Pons (tissue), 1 donor: Measurements from ENCODE around the gene TRABD.

Experiments used
- DNase-seq: peaks from one replicate; pipeline ENCODE4 v3.0.0-alpha.2; 2016; ENCODE audit warnings: low spot score

The TRABD gene

DNA sequence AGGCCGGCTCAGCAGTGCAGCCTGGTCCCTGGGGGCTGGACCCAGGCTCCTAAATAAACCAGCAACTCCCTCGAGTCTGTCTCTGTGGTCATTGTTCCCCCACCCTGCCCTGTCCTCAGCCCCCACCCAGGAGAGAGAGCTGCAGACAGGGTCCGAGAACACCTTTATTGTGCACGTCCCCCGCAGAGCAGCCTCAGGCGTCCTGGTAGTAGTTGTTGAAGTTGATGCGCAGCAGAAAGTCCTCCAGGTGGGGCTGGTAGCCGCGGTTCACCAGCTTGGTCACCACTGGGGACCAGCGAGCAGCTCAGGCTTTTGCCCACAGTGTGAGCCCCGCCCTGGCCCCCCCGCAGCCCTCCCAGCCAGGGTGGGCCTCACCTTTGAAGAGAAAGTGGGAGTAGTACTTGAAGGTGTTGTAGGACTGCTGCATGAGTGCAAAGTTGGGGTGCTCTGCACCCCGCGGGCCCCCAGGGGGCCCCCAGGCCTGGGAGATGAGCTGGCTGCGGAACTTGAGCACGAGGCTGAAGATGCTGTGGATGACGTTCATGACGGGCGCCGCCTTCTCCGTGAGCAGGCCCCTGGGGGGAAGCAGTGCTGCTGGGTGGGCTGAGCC lies 31.9 kb downstream of the TRABD start:
- no peak for DNase-seq

GRCh38 chr22:50218153-50218995 lies 32.7 kb downstream of the TRABD start:
- no peak for DNase-seq

DNA sequence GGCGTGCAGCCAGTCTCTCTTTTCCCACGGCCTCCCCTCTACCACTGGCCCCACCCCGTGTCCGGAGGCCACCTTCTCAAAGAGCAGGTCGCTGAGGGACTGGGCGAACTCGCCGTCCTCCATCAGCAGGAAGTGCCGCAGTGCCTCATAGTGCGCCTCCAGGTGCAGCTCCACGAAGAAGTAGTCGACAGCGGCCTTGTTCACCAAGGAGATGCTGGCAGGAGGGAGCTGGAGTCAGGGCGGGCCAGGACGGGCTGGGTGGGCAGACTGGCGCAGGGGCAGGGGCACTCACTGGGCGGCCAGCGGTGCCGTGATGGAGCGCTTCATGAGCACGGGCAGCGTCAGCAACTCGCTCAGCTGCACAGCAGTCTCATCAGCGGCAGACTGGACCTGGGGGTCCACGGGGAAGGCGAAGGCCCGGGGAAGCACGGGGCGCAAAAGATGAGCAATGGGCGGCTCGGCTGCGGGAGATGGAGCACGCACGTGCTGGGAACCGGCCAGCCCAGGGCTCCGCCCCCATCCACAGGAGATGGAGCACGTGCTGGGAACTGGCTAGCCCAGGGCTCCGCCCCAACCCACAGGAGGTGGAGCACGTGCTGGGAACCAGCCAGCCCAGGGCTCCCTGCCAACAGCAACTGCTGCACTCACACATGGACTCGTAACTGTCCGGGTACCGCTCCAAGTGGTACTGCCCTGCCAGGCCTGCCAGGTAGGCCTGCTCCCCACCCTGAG lies 33.4 kb downstream of the TRABD start:
- DNase-seq: no peak

GRCh38 chr22:50219800-50220602 lies 34.3 kb downstream of the TRABD start:
- DNase-seq: no peak

- DNase-seq: no peak
These were observed 35.1 kb downstream of the TRABD start for GRCh38 chr22:50220603-50221409.

- no peak for DNase-seq
These were observed 35.9 kb downstream of the TRABD start for GRCh38 chr22:50221410-50222300.

GRCh38 chr22:50222508-50222907 lies 36.8 kb downstream of the TRABD start:
- no peak for DNase-seq

DNA sequence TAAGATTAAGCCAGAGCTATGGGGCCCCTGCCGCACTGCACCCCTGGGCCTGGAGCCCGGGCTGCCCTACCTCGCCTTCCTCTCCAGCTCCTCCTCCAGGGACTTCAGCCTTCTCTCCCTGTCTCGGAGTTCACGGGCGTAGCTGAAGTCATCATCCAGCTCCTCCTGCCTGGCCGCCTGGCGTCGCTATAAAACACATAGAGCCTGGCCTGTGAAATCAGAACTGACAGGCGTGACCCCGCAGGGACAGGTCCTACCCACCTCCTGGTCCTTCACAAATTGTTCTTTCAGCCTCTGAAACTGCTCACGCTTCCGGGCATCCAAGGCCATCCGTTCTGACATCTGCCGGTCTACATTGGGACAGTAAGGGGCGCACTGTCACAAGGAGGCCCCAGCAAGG lies 38.4 kb downstream of the TRABD start:
- no peak for DNase-seq

DNA sequence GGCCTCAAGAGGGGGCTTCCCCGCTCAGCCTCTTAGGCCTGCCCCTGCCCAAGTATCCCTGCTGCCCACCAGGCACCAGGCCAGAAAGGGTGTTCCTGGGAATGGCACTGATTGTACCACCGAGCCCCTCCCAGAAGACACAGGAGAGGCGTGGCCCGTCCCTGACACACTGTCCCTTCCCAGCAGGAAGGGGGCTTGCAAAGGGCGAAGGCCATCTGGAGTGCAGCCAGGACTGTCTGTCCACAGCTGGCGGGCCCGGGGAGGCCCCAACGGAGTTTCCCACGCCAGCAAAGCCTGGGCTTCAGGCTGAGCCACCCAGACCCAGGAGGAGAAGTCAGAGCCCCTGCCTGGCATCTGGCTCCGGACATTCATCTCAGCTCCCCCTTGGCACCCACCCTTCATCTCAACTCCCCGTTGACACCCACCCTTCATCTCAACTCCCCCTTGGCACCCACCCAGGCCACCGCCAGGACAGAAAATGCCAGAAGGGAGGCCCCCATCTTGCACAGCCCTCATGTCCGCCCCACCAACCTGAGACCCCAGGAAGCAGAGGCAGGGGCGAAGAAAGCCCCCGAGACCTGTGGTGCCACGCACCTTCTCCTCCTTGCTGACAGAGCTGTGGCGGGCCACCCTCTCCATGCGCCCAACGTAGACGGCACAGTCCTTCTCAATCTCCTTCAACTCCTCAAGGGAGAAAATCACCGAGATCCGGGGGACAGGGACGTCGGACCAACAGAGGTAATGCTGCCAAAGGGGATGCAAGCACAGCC lies 39.7 kb downstream of the TRABD start:
- DNase-seq: no peak

DNA sequence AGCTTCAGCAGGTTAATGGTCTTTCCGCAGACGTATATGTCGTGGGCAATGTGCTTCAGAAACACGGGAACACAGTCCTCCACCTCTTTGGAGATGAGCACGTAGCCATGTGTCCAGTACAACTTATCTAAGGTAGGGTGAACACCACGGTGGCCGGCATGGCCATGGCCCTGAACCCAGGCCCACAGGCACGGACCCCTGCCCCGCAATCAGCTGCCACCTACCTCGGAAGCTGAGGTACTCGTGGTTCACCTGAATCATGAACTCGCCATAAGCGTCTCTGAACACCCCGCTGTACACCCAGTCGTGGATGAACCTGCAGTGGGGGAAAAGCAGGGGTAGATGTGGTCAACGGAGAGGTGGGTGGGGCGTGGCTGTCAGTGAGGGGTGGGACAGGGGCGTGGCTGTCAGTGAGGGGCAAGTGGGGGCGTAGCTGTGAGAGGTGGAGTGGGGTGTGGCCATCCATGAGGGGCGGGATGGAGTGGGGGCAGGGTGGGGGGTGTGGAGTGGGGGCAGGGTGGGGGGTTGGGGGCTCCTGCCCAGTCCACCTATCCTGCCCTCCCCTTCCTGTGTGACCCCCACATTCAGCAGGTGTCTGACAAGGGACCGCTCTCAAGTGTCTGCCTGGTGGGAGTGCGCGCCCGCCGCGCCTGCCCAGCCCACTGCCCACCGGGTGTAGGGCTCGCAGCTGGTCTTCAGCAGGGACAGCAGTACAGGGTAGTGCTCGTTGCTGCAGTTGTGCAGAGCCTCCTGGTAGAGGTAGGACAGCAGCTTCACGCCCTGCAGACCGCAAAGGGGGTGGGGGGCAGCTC lies 40.6 kb downstream of the TRABD start:
- no peak for DNase-seq

GRCh38 chr22:50226875-50227165 lies 41.1 kb downstream of the TRABD start:
- no peak for DNase-seq

- no peak for DNase-seq
These were observed 42.0 kb downstream of the TRABD start for GRCh38 chr22:50227579-50228215.

DNA sequence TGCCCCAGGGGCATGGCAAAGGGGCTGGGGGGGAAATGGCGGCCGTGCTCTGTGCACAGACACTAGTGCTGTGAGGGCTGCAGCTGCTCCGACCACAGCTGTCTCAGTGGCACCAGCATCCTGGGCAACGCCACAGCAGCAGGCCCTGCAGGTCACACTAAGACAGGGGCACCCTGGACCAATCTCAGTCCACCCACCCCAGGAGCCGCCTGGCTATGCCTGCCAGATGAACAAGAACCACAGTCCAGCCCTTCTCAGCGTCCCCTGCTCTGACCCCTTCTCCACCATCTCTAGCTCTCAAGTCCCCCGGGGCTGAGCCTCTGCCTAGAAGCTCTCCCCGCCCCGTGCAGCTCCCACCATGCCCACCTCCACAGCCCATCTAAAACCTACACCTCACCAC lies 42.7 kb downstream of the TRABD start:
- no peak for DNase-seq

DNA sequence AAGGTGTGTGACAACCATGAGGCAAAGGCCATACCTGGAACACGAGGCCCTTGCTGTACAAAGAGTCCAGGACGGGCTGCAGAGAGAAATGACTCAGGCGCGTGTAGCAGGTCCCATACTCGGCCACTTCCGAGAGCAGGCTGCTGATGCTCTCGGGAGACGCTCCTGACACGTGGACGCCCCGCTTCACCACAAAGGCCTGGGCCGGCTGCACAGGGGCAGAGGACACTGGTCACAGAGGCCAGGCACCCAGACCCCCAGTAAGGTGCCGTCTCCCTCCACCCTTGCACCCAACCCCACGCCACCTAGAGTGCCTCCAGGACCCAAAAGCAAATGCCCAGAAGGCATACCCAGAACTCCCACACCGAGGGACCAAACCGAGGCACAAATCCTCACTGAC lies 43.7 kb downstream of the TRABD start:
- DNase-seq: no peak

GRCh38 chr22:50232481-50233151 lies 46.9 kb downstream of the TRABD start:
- no peak for DNase-seq

GRCh38 chr22:50233223-50233622 lies 47.5 kb downstream of the TRABD start:
- no peak for DNase-seq

- DNase-seq: no peak
These were observed 51.2 kb downstream of the TRABD start for GRCh38 chr22:50236731-50237409.
